22Rv1 (cell line): ENCODE data around the gene TMEM184A.

Experiments used
- CTCF ChIP-seq: fragments of 450-650 bp; IDR thresholded peaks from 2 replicates; pipeline ENCODE4 v1.5.1; 2017; ENCODE audit warnings: mild to moderate bottlenecking
- ZFX ChIP-seq: fragments of 450-650 bp; IDR thresholded peaks from 2 replicates; pipeline ENCODE4 v1.6.1; 2017; ENCODE audit warnings: antibody characterized with exemption, borderline replicate concordance

GRCh38 chr7:1555046-1555812, 776 bp downstream of the TMEM184A start:
- TF ChIP-seq CTCF (no peak), ZFX (no peak)
